Neural progenitor cell (in vitro differentiated cells): ENCODE results near the gene CABP7.

Source experiments
- EZH2 ChIP-seq: fragments of 200-600 bp; sonication (generic); IDR thresholded peaks from 2 replicates; pipeline ENCODE4 v1.6.1; 2017; ENCODE audit warnings: antibody characterized with exemption, mild to moderate bottlenecking, moderate library complexity
- EZH2phosphoT487 ChIP-seq: fragments of 200-600 bp; sonication (generic); IDR thresholded peaks from 2 replicates; pipeline ENCODE4 v1.6.1; 2017; ENCODE audit warnings: antibody characterized with exemption
- TF ChIP-seq, protein P1 (sequence below): fragments of 200-600 bp; sonication (generic); IDR thresholded peaks from 2 replicates; pipeline ENCODE4 v1.5.1; 2017; ENCODE audit warnings: antibody characterized with exemption, mild to moderate bottlenecking

DNA sequence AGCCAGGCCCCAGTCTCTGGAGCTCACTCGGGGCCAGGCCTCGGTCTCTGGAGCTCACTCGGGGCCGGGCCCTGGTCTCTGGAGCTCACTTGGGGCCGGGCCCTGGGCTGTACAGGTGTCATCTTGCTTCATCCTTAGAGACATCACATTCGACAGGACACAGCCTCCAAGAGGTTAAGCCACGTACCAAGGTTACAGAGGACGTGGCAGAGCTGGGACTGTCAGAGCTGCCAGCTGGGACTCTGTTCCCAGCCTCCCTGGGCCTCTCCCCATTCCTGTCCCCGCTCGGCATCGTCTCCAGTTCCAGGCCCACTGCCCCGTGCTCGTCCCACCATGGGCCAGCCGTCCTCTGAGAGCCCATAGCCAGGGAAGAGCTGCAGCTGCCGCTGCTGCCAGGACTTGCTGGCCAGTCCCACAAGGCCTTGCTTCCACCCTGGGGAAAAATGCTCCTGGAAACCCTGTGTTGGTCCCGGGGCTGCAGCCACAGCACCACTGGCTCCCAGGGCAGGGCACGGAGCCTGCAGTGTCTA lies 19.6 kb downstream of the CABP7 start:
- TF ChIP-seq, protein P1, sequence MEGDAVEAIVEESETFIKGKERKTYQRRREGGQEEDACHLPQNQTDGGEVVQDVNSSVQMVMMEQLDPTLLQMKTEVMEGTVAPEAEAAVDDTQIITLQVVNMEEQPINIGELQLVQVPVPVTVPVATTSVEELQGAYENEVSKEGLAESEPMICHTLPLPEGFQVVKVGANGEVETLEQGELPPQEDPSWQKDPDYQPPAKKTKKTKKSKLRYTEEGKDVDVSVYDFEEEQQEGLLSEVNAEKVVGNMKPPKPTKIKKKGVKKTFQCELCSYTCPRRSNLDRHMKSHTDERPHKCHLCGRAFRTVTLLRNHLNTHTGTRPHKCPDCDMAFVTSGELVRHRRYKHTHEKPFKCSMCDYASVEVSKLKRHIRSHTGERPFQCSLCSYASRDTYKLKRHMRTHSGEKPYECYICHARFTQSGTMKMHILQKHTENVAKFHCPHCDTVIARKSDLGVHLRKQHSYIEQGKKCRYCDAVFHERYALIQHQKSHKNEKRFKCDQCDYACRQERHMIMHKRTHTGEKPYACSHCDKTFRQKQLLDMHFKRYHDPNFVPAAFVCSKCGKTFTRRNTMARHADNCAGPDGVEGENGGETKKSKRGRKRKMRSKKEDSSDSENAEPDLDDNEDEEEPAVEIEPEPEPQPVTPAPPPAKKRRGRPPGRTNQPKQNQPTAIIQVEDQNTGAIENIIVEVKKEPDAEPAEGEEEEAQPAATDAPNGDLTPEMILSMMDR, result no peak
- TF ChIP-seq EZH2phosphoT487 (no peak), EZH2 (no peak)
